H1 (cell line): ENCODE data around the gene NAMPT.

Experiments used
- CHD2 ChIP-seq: IDR thresholded peaks from 2 replicates; pipeline ENCODE4 v1.6.1; 2012; ENCODE audit warnings: low read length, improper control_type of control experiment
- EGR1 ChIP-seq: IDR thresholded peaks from 2 replicates; pipeline ENCODE4 v1.6.1; 2011; ENCODE audit warnings: low read depth, low read length, borderline replicate concordance
- EZH2 ChIP-seq: fragments of 200-600 bp; sonication (generic); IDR thresholded peaks from 2 replicates; pipeline ENCODE4 v1.7.1; 2012; ENCODE audit warnings: low read depth, mild to moderate bottlenecking, moderate library complexity, low read length, inconsistent platforms; ENCODE audit not compliant: severe bottlenecking
- RAD21 ChIP-seq, 2 experiments: IDR thresholded peaks in 1 of 2; conservative IDR thresholded peaks in 1 of 2; 2 replicates each; pipeline ENCODE4 v1.6.1; 2011; ENCODE audit warnings: low read depth in 2 of 2, low read length in 2 of 2, improper control_type of control experiment in 1 of 2, inconsistent platforms in 1 of 2, mild to moderate bottlenecking in 1 of 2, moderate library complexity in 1 of 2
- RFX5 ChIP-seq: IDR thresholded peaks from 2 replicates; pipeline ENCODE4 v1.6.1; 2011; ENCODE audit warnings: low read depth, low read length, improper control_type of control experiment, borderline replicate concordance
- SP1 ChIP-seq: IDR thresholded peaks from 2 replicates; pipeline ENCODE4 v1.6.1; 2011; ENCODE audit warnings: low read depth, low read length
- SUZ12 ChIP-seq: fragments of 200-600 bp; sonication (generic); IDR thresholded peaks from 2 replicates; pipeline ENCODE4 v1.6.1; 2012; ENCODE audit warnings: mild to moderate bottlenecking, inconsistent platforms, low read length, moderate library complexity, mixed read lengths
- ZNF274 ChIP-seq: IDR thresholded peaks from 2 replicates; pipeline ENCODE4 v1.7.0; 2012; ENCODE audit warnings: low read length, borderline replicate concordance; ENCODE audit errors: extremely low read depth
- TF ChIP-seq, protein P1 (sequence below), 3 experiments: IDR thresholded peaks; 1 replicate in 2 of 3; 2 replicates in 1 of 3; pipeline versions ENCODE4 v1.5.1 to v1.6.1; 2011; ENCODE audit warnings: low read length in 3 of 3, mild to moderate bottlenecking in 3 of 3, inconsistent platforms in 2 of 3, low read depth in 1 of 3, moderate library complexity in 1 of 3; ENCODE audit not compliant: insufficient read depth in 1 of 3; ENCODE audit errors: control extremely low read depth in 1 of 3
- TF ChIP-seq, protein P2 (sequence below): IDR thresholded peaks from 2 replicates; pipeline ENCODE4 v1.6.1; 2012; ENCODE audit warnings: inconsistent platforms

GRCh38 chr7:106205621-106206222 lies 79.1 kb downstream of the NAMPT start:
- TF ChIP-seq, protein P1, sequence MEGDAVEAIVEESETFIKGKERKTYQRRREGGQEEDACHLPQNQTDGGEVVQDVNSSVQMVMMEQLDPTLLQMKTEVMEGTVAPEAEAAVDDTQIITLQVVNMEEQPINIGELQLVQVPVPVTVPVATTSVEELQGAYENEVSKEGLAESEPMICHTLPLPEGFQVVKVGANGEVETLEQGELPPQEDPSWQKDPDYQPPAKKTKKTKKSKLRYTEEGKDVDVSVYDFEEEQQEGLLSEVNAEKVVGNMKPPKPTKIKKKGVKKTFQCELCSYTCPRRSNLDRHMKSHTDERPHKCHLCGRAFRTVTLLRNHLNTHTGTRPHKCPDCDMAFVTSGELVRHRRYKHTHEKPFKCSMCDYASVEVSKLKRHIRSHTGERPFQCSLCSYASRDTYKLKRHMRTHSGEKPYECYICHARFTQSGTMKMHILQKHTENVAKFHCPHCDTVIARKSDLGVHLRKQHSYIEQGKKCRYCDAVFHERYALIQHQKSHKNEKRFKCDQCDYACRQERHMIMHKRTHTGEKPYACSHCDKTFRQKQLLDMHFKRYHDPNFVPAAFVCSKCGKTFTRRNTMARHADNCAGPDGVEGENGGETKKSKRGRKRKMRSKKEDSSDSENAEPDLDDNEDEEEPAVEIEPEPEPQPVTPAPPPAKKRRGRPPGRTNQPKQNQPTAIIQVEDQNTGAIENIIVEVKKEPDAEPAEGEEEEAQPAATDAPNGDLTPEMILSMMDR (IDR thresholded peaks at IDR 0.05; ENCODE audit: control extremely low read depth in 1 of 3, insufficient read depth in 1 of 3, low read depth in 1 of 3, low read length in 3 of 3): no peak
- TF ChIP-seq EZH2: no peak
- TF ChIP-seq RAD21 (IDR thresholded peaks at IDR 0.05 in 1 of 2, conservative IDR thresholded peaks at IDR 0.05 in 1 of 2; ENCODE audit: low read depth in 2 of 2, low read length in 2 of 2): no peak
- TF ChIP-seq RFX5: no peak
- no peak for TF ChIP-seq ZNF274
- TF ChIP-seq CHD2: no peak
- no peak for TF ChIP-seq EGR1
- no peak for TF ChIP-seq SUZ12
- TF ChIP-seq, protein P2, sequence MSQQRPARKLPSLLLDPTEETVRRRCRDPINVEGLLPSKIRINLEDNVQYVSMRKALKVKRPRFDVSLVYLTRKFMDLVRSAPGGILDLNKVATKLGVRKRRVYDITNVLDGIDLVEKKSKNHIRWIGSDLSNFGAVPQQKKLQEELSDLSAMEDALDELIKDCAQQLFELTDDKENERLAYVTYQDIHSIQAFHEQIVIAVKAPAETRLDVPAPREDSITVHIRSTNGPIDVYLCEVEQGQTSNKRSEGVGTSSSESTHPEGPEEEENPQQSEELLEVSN: no peak
- TF ChIP-seq SP1: no peak
